Adrenal gland (tissue), 12 donors: ENCODE results near the gene RANBP9. TPM values are rescaled to one million over a fixed set of nuclear protein-coding genes. Genes with fewer than 3 reads are reported as not detected.
A peak's percentile ranks its signal among the peaks of the same experiment; 100 is the strongest.

ENCODE experiments used
- DNase-seq, 7 donors: peaks; one replicate each; pipeline ENCODE4 v3.0.0-alpha.2; 2019 to 2020
- H3K27ac ChIP-seq, 5 donors: fragments of 200-600 bp; sonication (generic) in 4 of 5; 1 replicate in 3 of 5; 2 replicates in 2 of 5; pipeline versions ENCODE4 v1.5.1 to v1.8.0; 2016 to 2020; ENCODE audit warnings: mild to moderate bottlenecking in 1 of 5
- H3K27me3 ChIP-seq: fragments of 200-600 bp; 2 replicates; pipeline ENCODE4 v1.8.0; 2021
- H3K36me3 ChIP-seq, 2 donors: fragments of 200-600 bp; replicated peaks in 1 of 2; 1 replicate in 1 of 2; 2 replicates in 1 of 2; pipeline versions ENCODE4 v1.5.1 to v1.8.0; 2018 to 2022
- H3K4me1 ChIP-seq, 2 donors: fragments of 200-600 bp; replicated peaks in 1 of 2; 1 replicate in 1 of 2; 2 replicates in 1 of 2; pipeline versions ENCODE4 v1.5.1 to v1.8.0; 2018 to 2021
- H3K4me3 ChIP-seq, 4 donors: fragments of 200-600 bp; sonication (generic) in 3 of 4; one replicate each; pipeline ENCODE4 v1.5.1; 2016 to 2018
- H3K9me3 ChIP-seq, 3 donors: fragments of 200-600 bp; sonication (generic) in 1 of 3; replicated peaks in 1 of 3; 1 replicate in 2 of 3; 2 replicates in 1 of 3; pipeline versions ENCODE4 v1.5.1 to v1.8.0; 2016 to 2021
- POLR2A ChIP-seq, 2 donors: fragments of 450-650 bp; IDR thresholded peaks; one replicate each; pipeline ENCODE4 v1.6.1; 2017; ENCODE audit warnings: antibody characterized with exemption in 2 of 2, mild to moderate bottlenecking in 2 of 2, moderate library complexity in 1 of 2
- WGBS, 4 donors: extraction: QIAGEN DNeasy Blood & Tissue Kit in 2 of 4; methylation state at CpG; one replicate each; pipeline versions ENCODE4 v1.1.5 to v1.1.7; 2013 to 2017; 5-methylcytosine and 5-hydroxymethylcytosine counted together
- intact Hi-C, 2 donors: fragments of 100-400 bp; cut with DNase I; formaldehyde crosslinking; loops; one replicate each; pipeline versions ENCODE4 v1.14.1 to v1.15.0; 2022 to 2023
- polyA plus RNA-seq, 3 donors: library from polyadenylated mRNA; stranded (reverse); fragments of 200-250 nt in 2 of 3; fragments of 350-450 nt in 1 of 3; fragmentation: Illumina TruSeq in 1 of 3; extraction: RNeasy Lipid Tissue Mini Kit (QIAGEN cat#74804) in 1 of 3; gene quantifications; one replicate each; pipeline ENCODE4 v1.2.3, GENCODE V29; 2013 to 2014
- total RNA-seq, 9 donors: library from RNA; depleted of rRNA in 4 of 9; stranded (reverse); fragments of >200 nt in 4 of 9; fragments of 120-200 nt in 1 of 9; fragmentation: NEBNext Ultra II Directional in 1 of 9; extraction: Animal tissue kit (Norgen Biotek cat#: 25700) in 1 of 9; gene quantifications; one replicate each; pipeline versions ENCODE4 v1.1.0 to v1.2.4, GENCODE V29; 2013 to 2023
- TF ChIP-seq, protein P1 (sequence below), 6 experiments: fragments of 450-650 bp in 4 of 6; fragments of 200-600 bp in 2 of 6; sonication (generic) in 1 of 6; IDR thresholded peaks; 1 replicate in 5 of 6; 2 replicates in 1 of 6; pipeline versions ENCODE4 v1.5.1 to v1.8.0; 2016 to 2021; ENCODE audit warnings: antibody characterized with exemption in 6 of 6, mild to moderate bottlenecking in 2 of 6, moderate library complexity in 1 of 6
- donor health status: healthy with polysubstance abuse.
- donor health status: Bipolar disorder and iron deficiency.
- donor health status: DM: yes; HTN: yes; CAD: no.
- donor health status: DM: no; HTN: no; CAD: no.
- donor health status: DM: no; HTN: no; CAD: no.
- donor health status: DM: yes; HTN: yes; CAD: no.

Gene RANBP9
- total and polyA plus RNA-seq, 12 donors, result 20.1 to 63.1 (median 37.9) TPM

DNA sequence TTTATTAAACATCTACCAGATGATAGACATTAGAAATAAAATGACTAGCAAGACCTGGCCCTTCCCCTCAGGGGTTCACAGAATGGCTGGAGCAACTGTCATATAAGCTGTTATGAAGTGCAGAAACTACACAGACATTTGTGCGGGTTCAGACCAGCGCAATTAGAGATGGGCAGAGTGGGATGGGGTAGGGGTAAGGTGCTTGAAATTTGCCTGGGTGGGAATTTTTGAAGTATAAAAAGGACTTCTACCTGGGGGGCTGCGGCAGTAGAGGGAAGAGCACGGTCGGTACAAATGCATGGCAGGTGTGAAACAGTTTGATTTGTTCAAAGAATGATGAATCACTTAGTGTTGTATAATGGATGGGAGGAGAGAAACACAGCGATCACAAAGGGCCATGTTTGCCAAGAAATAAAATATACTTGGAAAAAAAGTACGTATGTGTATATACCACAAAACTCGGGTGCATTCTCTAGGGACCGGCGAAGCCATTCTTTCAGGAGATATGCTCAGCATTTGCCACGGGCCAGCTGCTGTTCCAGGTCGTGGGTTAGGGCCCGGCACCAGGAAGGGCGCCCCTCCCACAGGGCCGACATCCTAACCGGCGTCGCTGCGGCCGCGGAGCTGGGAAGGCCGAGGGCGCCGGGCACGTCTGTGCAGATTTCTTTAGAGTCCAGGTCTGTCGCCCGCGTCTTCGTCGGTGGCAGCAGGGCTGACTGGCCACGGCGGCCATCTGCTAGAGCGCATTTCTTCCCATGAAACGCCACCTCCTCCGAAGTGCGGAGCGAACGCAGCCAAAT lies 97.3 kb downstream of the RANBP9 start:
- Histone ChIP-seq H3K36me3 (peaks cover 0 to 24% of the 10 kb centered on the region in 2 donors), H3K27me3 (no peaks in the 10 kb centered on the region), H3K9me3 (no peaks in the 10 kb centered on the region), H3K4me1 (peaks cover 10 to 27% of the 10 kb centered on the region in 2 donors), H3K4me3 (peak overlapping the region in 3 of 4 donors; percentile 20 to 83 (median 81)), H3K27ac (peak overlapping the region; percentile 58 to 93 (median 91))
- intact Hi-C loops, result no loop called here
- no peak for TF ChIP-seq POLR2A (IDR thresholded peaks at IDR 0.05)
- TF ChIP-seq, protein P1, sequence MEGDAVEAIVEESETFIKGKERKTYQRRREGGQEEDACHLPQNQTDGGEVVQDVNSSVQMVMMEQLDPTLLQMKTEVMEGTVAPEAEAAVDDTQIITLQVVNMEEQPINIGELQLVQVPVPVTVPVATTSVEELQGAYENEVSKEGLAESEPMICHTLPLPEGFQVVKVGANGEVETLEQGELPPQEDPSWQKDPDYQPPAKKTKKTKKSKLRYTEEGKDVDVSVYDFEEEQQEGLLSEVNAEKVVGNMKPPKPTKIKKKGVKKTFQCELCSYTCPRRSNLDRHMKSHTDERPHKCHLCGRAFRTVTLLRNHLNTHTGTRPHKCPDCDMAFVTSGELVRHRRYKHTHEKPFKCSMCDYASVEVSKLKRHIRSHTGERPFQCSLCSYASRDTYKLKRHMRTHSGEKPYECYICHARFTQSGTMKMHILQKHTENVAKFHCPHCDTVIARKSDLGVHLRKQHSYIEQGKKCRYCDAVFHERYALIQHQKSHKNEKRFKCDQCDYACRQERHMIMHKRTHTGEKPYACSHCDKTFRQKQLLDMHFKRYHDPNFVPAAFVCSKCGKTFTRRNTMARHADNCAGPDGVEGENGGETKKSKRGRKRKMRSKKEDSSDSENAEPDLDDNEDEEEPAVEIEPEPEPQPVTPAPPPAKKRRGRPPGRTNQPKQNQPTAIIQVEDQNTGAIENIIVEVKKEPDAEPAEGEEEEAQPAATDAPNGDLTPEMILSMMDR (IDR thresholded peaks at IDR 0.05), result no peak
- peak in 3 of 7 donors; percentile 56 to 68 (median 64) for DNase-seq
- WGBS, 4 donors, result 8 to 20% (median 9%) methylated on average over 12 to 38 of the region's 38 CpGs

DNA sequence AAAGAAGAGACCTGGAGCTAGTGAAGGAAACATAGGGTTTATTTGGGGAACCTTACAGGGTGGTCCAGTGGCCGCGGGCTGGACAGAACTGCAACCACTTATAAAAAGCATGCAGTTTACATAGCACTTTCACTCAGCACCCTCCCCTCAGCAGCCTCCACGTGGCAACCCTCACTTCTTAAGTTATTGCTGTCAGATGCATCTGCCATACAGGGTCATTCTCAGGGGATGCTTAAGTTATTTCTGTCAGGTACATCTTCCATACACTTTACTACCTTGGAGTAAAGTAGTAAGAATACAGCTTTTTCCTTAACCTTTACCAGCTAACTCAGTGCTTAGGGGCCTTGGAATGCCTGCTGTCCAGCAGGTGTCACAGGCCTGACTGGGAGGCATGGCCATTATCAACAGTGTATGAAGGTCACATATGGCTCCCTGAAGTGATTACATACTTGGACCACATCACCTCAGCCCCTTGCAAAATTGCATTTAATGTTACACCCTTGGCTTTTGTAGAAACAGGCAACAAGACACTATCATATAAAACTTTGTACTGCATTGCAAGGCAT lies 98.5 kb downstream of the RANBP9 start:
- Histone ChIP-seq H3K4me3 (no peak overlapping the region), H3K9me3 (no peaks in the 10 kb centered on the region), H3K27me3 (no peaks in the 10 kb centered on the region), H3K36me3 (peaks cover 0 to 14% of the 10 kb centered on the region in 2 donors), H3K4me1 (peaks cover 10 to 27% of the 10 kb centered on the region in 2 donors), H3K27ac (no peak overlapping the region)
- TF ChIP-seq POLR2A (IDR thresholded peaks at IDR 0.05), result no peak
- TF ChIP-seq, protein P1 (IDR thresholded peaks at IDR 0.05), result no peak
- intact Hi-C loops, result no loop called here
- 72 to 83% (median 82%) methylated on average over 3 of the region's 3 CpGs for WGBS, 4 donors
- DNase-seq, result no peak

DNA sequence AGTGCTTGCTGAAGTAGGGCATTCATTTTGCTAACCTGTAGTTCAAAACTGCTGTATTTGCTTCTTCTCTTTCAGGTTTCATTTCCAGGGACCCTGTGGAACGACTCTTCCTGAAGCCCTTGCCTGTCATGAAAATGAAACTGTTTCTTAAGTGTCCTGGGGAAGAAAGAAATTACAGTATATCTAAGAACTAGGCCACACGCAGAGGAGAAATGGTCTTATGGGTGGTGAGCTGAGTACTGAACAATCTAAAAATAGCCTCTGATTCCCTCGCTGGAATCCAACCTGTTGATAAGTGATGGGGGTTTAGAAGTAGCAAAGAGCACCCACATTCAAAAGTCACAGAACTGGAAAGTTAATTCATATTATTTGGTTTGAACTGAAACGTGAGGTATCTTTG lies 99.9 kb downstream of the RANBP9 start:
- Histone ChIP-seq H3K4me3 (no peak overlapping the region), H3K27ac (no peak overlapping the region), H3K4me1 (peaks cover 10 to 17% of the 10 kb centered on the region in 2 donors), H3K9me3 (no peaks in the 10 kb centered on the region), H3K27me3 (no peaks in the 10 kb centered on the region), H3K36me3 (peaks cover 0 to under 1% of the 10 kb centered on the region in 2 donors)
- WGBS, 4 donors, result 61 to 73% (median 69%) methylated on average over 4 of the region's 4 CpGs
- TF ChIP-seq POLR2A (IDR thresholded peaks at IDR 0.05), result no peak
- TF ChIP-seq, protein P1 (IDR thresholded peaks at IDR 0.05), result no peak
- no peak for DNase-seq
- intact Hi-C loops, result no loop called here

DNA sequence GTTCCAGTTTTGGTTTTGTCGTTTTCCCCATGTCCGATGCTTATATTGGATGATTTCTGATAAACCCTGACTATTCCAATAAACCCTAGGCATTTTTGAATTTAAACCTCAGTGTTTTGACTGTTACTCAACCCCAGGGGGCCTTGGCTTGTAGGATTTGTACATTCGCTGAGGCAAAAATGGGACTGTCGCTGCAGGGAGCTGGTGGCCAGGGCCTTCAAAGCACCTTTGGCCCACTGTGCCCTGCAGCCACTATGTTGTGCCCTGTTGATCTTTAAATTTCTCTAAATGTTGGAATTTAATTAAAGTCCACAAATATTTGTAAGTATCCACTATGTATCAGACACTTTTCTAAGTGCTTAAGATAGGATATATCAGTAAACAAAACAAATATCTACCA lies 106.0 kb downstream of the RANBP9 start:
- no peaks in the 10 kb centered on the region for H3K27me3 ChIP-seq
- intact Hi-C loops, result no loop called here
- DNase-seq, result no peak
- no peak for TF ChIP-seq POLR2A (IDR thresholded peaks at IDR 0.05)
- TF ChIP-seq, protein P1 (IDR thresholded peaks at IDR 0.05), result no peak
- H3K4me1 ChIP-seq, result no peaks in the 10 kb centered on the region
- no peaks in the 10 kb centered on the region for H3K9me3 ChIP-seq
- H3K36me3 ChIP-seq, result peaks cover 0 to 5% of the 10 kb centered on the region in 2 donors
- H3K4me3 ChIP-seq, result no peak overlapping the region
- H3K27ac ChIP-seq, result no peak overlapping the region
- 92 to 96% (median 93%) methylated on average over 4 of the region's 4 CpGs for WGBS, 4 donors
